HepG2 (cell line): ENCODE results near the gene RPL35. TPM values are rescaled to one million over a fixed set of nuclear protein-coding genes. Genes with fewer than 3 reads are reported as not detected.
A peak's percentile ranks its signal among the peaks of the same experiment; 100 is the strongest.

Experiments
- BCLAF1 ChIP-seq: fragments of 450-650 bp; IDR thresholded peaks from 2 replicates; pipeline ENCODE4 v1.6.1; 2017; ENCODE audit warnings: mild to moderate bottlenecking
- MEF2D ChIP-seq: sonication (generic); formaldehyde crosslinking; IDR thresholded peaks from 2 replicates; pipeline ENCODE4 v1.5.1; 2020; ENCODE audit warnings: mild to moderate bottlenecking, missing genetic modification reagents
- NKX3-1 ChIP-seq: sonication (generic); formaldehyde crosslinking; IDR thresholded peaks from 2 replicates; pipeline ENCODE4 v1.5.0; 2020; ENCODE audit warnings: missing genetic modification reagents
- NR3C1 ChIP-seq: sonication (generic); formaldehyde crosslinking; IDR thresholded peaks from 2 replicates; pipeline ENCODE4 v1.4.0; 2020; ENCODE audit warnings: missing genetic modification reagents
- POLR2A ChIP-seq, 2 experiments: IDR thresholded peaks; 2 replicates each; pipeline ENCODE4 v1.6.1; 2011; ENCODE audit warnings: low read depth in 2 of 2, low read length in 2 of 2, mild to moderate bottlenecking in 1 of 2, moderate library complexity in 1 of 2; ENCODE audit not compliant: insufficient read depth in 1 of 2
- PRDM4 ChIP-seq: sonication (generic); formaldehyde crosslinking; IDR thresholded peaks from 2 replicates; pipeline ENCODE4 v1.9.0; 2021; ENCODE audit warnings: missing genetic modification reagents, borderline replicate concordance
- REL ChIP-seq: sonication (generic); formaldehyde crosslinking; conservative IDR thresholded peaks from 2 replicates; pipeline ENCODE4 v1.8.0; 2022; ENCODE audit warnings: mild to moderate bottlenecking, missing genetic modification reagents, moderate library complexity
- SOX5 ChIP-seq: IDR thresholded peaks from 2 replicates; pipeline ENCODE4 v1.6.1; 2016; ENCODE audit warnings: borderline replicate concordance
- STAG1 ChIP-seq: sonication (generic); formaldehyde crosslinking; IDR thresholded peaks from 2 replicates; pipeline ENCODE4 v1.4.0; 2020; ENCODE audit warnings: missing genetic modification reagents
- ZNF138 ChIP-seq: sonication (generic); formaldehyde crosslinking; IDR thresholded peaks from 2 replicates; pipeline ENCODE4 v1.5.0; 2020; ENCODE audit warnings: mild to moderate bottlenecking, low read depth, missing genetic modification reagents
- ZNF644 ChIP-seq: IDR thresholded peaks from 2 replicates; pipeline ENCODE4 v1.6.1; 2016; ENCODE audit warnings: low read depth
- ZNF691 ChIP-seq: sonication (generic); formaldehyde crosslinking; IDR thresholded peaks from 2 replicates; pipeline ENCODE4 v1.4.0; 2020; ENCODE audit warnings: missing genetic modification reagents, low read depth, mild to moderate bottlenecking, borderline replicate concordance
- polyA plus RNA-seq, 8 experiments: library from polyadenylated mRNA; depleted of rRNA in 3 of 8; stranded (reverse) in 7 of 8; unstranded in 1 of 8; fragments of >200 nt; fragmentation: Illumina TruSeq in 4 of 8; extraction: Trizol in 4 of 8; gene quantifications; 2 replicates each; pipeline versions ENCODE4 v1.2.1 to v1.2.3, GENCODE V29; 2011 to 2016; ENCODE audit warnings: low read depth in 4 of 8, missing spikeins in 1 of 8, mixed read lengths in 1 of 8; ENCODE audit not compliant: insufficient read depth in 1 of 8
- total RNA-seq, 5 experiments: library from RNA; depleted of rRNA; stranded (reverse); fragments of >200 nt; fragmentation: Illumina TruSeq; extraction: Trizol; gene quantifications; 2 replicates each; pipeline ENCODE4 v1.2.3, GENCODE V29; 2016; ENCODE audit warnings: low read depth in 1 of 5
- TF ChIP-seq, protein P1 (sequence below): sonication (generic); formaldehyde crosslinking; IDR thresholded peaks from 2 replicates; pipeline ENCODE4 v1.5.0; 2020; ENCODE audit warnings: missing genetic modification reagents, mild to moderate bottlenecking, borderline replicate concordance
- TF ChIP-seq, protein P2 (sequence below): sonication (generic); formaldehyde crosslinking; IDR thresholded peaks from 2 replicates; pipeline ENCODE4 v1.4.0; 2020; ENCODE audit warnings: mild to moderate bottlenecking, missing genetic modification reagents
- TF ChIP-seq, protein P3 (sequence below): sonication (generic); formaldehyde crosslinking; IDR thresholded peaks from 2 replicates; pipeline ENCODE4 v1.5.1; 2020; ENCODE audit warnings: missing genetic modification reagents, mild to moderate bottlenecking, borderline replicate concordance
- TF ChIP-seq, protein P4 (sequence below): IDR thresholded peaks from 2 replicates; pipeline ENCODE4 v1.6.1; 2016; ENCODE audit warnings: missing biosample characterization, missing genetic modification reagents, low read depth

RPL35 gene
- total and polyA plus RNA-seq, 2 of the 13 experiments (the other 11 are each of a cell fraction or from before 2014, with no cell fraction given), result 2,153 to 2,935 TPM

GRCh38 chr9:124861342-124862229, at the start of gene RPL35, which contains the start of gene ARPC5L (continued):
- TF ChIP-seq BCLAF1 (no peak), NKX3-1 (CRISPR knock-in tag) (peak; percentile 90; the same call in 1 of the 2 replicates), ZNF691 (peak; percentile 20; the same call in 1 of the 2 replicates), MEF2D (CRISPR knock-in tag) (no peak; the same call in 1 of the 2 replicates), PRDM4 (CRISPR knock-in tag) (no peak), ZNF138 (peak; percentile 80; the same call in 1 of the 2 replicates), REL (CRISPR knock-in tag) (peak; percentile 83), STAG1 (CRISPR knock-in tag) (0 out of 2 replicates have a peak, but pooled peaks have one; percentile 4), NR3C1 (CRISPR knock-in tag) (no peak), ZNF644 (no peak), POLR2A (IDR thresholded peaks at IDR 0.05; ENCODE audit: insufficient read depth in 1 of 2, low read depth in 2 of 2, low read length in 2 of 2) (peak in 1 of 2 experiments; percentile 85; a peak in 2 of 4 replicates), SOX5 (CRISPR knock-in tag) (peak; percentile 17; the same call in 1 of the 2 replicates)
- TF ChIP-seq, protein P1, sequence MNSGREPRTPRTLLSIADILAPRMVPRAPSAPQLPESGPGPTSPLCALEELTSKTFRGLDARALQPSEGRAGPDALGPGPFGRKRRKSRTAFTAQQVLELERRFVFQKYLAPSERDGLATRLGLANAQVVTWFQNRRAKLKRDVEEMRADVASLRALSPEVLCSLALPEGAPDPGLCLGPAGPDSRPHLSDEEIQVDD (CRISPR knock-in tag), result no peak; the same call in 1 of the 2 replicates
- TF ChIP-seq, protein P2, sequence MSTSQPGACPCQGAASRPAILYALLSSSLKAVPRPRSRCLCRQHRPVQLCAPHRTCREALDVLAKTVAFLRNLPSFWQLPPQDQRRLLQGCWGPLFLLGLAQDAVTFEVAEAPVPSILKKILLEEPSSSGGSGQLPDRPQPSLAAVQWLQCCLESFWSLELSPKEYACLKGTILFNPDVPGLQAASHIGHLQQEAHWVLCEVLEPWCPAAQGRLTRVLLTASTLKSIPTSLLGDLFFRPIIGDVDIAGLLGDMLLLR (CRISPR knock-in tag), result no peak; the same call in 1 of the 2 replicates
- TF ChIP-seq, protein P3, sequence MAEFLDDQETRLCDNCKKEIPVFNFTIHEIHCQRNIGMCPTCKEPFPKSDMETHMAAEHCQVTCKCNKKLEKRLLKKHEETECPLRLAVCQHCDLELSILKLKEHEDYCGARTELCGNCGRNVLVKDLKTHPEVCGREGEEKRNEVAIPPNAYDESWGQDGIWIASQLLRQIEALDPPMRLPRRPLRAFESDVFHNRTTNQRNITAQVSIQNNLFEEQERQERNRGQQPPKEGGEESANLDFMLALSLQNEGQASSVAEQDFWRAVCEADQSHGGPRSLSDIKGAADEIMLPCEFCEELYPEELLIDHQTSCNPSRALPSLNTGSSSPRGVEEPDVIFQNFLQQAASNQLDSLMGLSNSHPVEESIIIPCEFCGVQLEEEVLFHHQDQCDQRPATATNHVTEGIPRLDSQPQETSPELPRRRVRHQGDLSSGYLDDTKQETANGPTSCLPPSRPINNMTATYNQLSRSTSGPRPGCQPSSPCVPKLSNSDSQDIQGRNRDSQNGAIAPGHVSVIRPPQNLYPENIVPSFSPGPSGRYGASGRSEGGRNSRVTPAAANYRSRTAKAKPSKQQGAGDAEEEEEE (CRISPR knock-in tag), result no peak
- TF ChIP-seq, protein P4, sequence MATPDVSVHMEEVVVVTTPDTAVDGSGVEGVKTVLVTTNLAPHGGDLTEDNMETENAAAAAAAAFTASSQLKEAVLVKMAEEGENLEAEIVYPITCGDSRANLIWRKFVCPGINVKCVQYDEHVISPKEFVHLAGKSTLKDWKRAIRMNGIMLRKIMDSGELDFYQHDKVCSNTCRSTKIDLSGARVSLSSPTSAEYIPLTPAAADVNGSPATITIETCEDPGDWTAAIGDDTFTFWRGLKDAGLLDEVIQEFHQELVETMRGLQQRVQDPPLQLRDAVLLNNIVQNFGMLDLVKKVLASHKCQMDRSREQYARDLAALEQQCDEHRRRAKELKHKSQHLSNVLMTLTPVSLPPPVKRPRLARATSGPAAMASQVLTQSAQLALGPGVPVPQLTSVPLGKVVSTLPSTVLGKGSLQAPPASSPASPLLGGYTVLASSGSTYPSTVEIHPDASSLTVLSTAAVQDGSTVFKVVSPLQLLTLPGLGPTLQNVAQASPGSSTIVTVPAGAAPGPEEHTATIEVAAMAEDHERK, result no peak
